A673 (cell line): ENCODE results near the gene FRAS1. TPM values are rescaled to one million over a fixed set of nuclear protein-coding genes. Genes with fewer than 3 reads are reported as not detected.

Source experiments
- BruUV-seq: library from RNA; stranded (reverse); fragments of 400-500 nt; replicated peaks from 2 replicates; lab custom pipeline; 2021; lab: Mats Ljungman, UMichigan
- CTCF ChIA-PET: fragments of 300-600 bp; sonication (Branson Sonifier 250); formaldehyde crosslinking; loops from one replicate; lab custom pipeline; 2022; ENCODE audit warnings: antibody characterized with exemption; lab: Charles Lee
- POLR2A ChIA-PET: fragments of 300-600 bp; sonication (Branson Sonifier 250); formaldehyde crosslinking; loops from one replicate; lab custom pipeline; 2022; ENCODE audit warnings: antibody characterized with exemption; ENCODE audit not compliant: low non-redundant PET; lab: Charles Lee
- DNase-seq: peaks from one replicate; pipeline ENCODE4 v3.0.0-alpha.2; 2015; ENCODE audit warnings: low spot score
- H3K27ac ChIP-seq: fragments of 200-600 bp; sonication (generic); 2 replicates; pipeline ENCODE4 v1.5.1; 2016; ENCODE audit warnings: mixed run types, low read depth, mild to moderate bottlenecking, mixed read lengths, antibody characterized with exemption, low read length; ENCODE audit not compliant: poor library complexity, severe bottlenecking
- H3K27me3 ChIP-seq: fragments of 200-600 bp; sonication (generic); replicated peaks from 2 replicates; pipeline ENCODE4 v1.6.1; 2017; ENCODE audit warnings: mixed run types, low read depth, mild to moderate bottlenecking, mixed read lengths, antibody characterized with exemption, low read length; ENCODE audit not compliant: insufficient read depth, poor library complexity
- H3K36me3 ChIP-seq: fragments of 200-600 bp; sonication (generic); 2 replicates; pipeline ENCODE4 v1.6.1; 2016; ENCODE audit warnings: mixed run types, mild to moderate bottlenecking, mixed read lengths, antibody characterized with exemption, low read length; ENCODE audit not compliant: insufficient read depth, poor library complexity, severe bottlenecking
- H3K4me1 ChIP-seq: fragments of 200-600 bp; sonication (generic); 2 replicates; pipeline ENCODE4 v1.6.1; 2017; ENCODE audit warnings: mixed run types, mild to moderate bottlenecking, mixed read lengths, antibody characterized with exemption, low read length; ENCODE audit not compliant: insufficient read depth, poor library complexity, severe bottlenecking
- H3K4me3 ChIP-seq: fragments of 200-600 bp; sonication (generic); 2 replicates; pipeline ENCODE4 v1.5.1; 2016; ENCODE audit warnings: low read depth, mixed run types, mild to moderate bottlenecking, mixed read lengths, low read length; ENCODE audit not compliant: poor library complexity, severe bottlenecking
- H3K9me3 ChIP-seq: fragments of 200-600 bp; sonication (generic); 2 replicates; pipeline ENCODE4 v1.6.1; 2016; ENCODE audit warnings: mixed run types, low read depth, mild to moderate bottlenecking, mixed read lengths, antibody characterized with exemption, low read length; ENCODE audit not compliant: poor library complexity, severe bottlenecking
- CTCF ChIP-seq: fragments of 300-800, 200-600 bp; sonication (generic); conservative IDR thresholded peaks from 2 replicates; pipeline ENCODE4 v1.5.1; 2017; ENCODE audit warnings: low read depth, mild to moderate bottlenecking, antibody characterized with exemption, low read length, moderate library complexity, mixed read lengths
- EZH2 ChIP-seq: fragments of 200-600 bp; sonication (generic); IDR thresholded peaks from 2 replicates; pipeline ENCODE4 v1.6.1; 2017; ENCODE audit warnings: borderline replicate concordance, low read depth, mild to moderate bottlenecking, mixed read lengths, antibody characterized with exemption, low read length; ENCODE audit not compliant: poor library complexity, severe bottlenecking
- intact Hi-C: fragments of 100-400 bp; cut with micrococcal nuclease; formaldehyde crosslinking; loops from one replicate; pipeline ENCODE4 v1.10.0; 2022; ENCODE audit not compliant: unreplicated experiment
- total RNA-seq: library from RNA; stranded (reverse); gene quantifications from 2 replicates; pipeline ENCODE4 v1.2.3, GENCODE V29; 2021

Gene FRAS1
- total RNA-seq, 1 experiment from 2014 or later = 0.06 TPM

DNA sequence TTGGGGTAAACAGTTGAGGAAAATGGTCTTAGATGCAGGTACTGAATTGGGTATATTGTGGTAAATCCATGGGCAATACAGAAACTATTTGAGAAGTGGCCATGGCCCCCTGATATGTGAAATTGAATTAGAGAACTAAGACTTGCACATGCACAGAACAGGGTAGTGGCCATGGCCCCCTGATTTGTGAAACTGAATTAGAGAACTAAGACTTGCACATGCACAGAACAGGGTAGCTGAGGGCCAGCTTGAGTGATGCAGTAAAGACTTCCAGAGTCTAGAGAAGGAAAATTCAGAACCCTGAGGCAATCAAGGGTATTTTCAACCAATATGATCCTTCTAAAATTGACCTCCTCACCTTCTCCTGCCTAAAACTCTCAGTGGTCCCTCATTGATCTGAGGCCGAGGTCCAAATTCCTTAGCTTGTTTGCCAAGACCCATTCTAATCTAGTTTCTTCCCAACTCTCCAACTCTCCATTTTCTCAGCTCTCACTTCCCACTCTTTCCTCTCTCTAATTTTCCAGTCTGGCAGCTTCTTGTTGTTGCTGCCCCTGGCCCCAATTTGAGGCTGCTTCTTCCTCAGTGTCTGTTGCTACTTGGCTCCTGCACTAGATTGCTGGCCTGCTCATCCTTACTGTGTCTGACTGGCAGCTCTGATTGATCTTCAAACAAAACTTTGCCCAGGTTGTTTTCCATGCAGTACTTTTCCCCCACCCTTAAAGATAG, 72.4 kb downstream of the FRAS1 start:
- H3K27me3 ChIP-seq = no peaks in the 10 kb centered on the region
- DNase-seq = no peak
- ChIA-PET POLR2A (no interaction called here), CTCF (no interaction called here)
- no peaks in the 10 kb centered on the region for H3K4me1 ChIP-seq
- TF ChIP-seq EZH2 (no peak), CTCF (no peak)
- no peaks in the 10 kb centered on the region for H3K9me3 ChIP-seq
- H3K4me3 ChIP-seq = no peak overlapping the region
- intact Hi-C loops = no loop called here
- H3K27ac ChIP-seq = no peak overlapping the region
- no peaks in the 10 kb centered on the region for H3K36me3 ChIP-seq
- BruUV-seq = no TSS peak

- TF ChIP-seq CTCF = no peak
- no peak for TF ChIP-seq EZH2
- intact Hi-C loops = no loop called here
- no TSS peak for BruUV-seq
- Histone ChIP-seq H3K27ac (no peak overlapping the region), H3K36me3 (no peaks in the 10 kb centered on the region), H3K4me3 (no peak overlapping the region), H3K27me3 (no peaks in the 10 kb centered on the region), H3K4me1 (no peaks in the 10 kb centered on the region), H3K9me3 (no peaks in the 10 kb centered on the region)
- DNase-seq = no peak
- CTCF ChIA-PET = no interaction called here
- POLR2A ChIA-PET = no interaction called here
Measured at GRCh38 chr4:78131403-78131802, 74.3 kb downstream of the FRAS1 start.

DNA sequence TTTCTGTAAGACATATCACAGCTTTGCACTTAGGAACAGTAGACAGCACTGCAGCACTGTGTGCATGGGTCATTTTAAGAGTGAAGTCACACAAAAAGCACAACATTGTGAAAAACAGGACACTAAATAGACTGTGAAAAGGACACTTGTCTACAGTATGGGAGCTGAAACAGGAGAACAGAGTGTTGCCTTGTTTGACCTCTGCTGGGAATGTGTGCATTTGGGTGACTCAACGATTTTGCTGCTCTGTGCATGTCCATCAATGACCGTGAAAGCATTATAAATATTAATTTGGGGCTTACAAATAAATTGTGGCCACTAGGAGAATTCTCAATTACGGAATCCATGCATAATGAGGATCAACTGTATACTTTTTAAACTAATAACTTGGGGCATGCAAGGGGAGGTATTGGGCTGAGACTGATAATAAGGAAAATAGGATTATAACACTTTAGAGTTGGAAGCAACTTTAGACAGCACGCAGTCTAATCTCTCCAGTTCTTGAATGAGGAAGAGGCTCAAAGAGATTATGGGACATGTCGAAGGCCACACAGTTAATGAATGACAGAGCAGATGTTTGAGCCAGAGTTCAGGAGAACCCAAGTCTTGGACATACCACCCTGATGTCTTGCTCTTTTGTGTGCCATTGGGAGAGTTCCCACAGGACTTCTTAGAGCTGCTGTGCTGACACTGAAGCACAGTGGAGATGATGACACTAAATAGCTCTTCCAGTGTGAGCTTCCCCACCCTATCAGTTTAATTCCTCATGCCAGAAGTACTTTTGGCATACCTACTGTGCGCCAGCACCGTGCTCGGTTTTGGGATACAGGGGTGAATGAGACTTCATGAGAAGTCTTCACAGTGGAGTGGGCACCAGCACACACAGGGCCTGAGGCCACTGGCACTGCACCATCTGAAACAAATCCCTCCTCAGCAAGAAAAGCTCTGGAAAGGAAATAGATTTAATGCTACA, 79.3 kb downstream of the FRAS1 start:
- intact Hi-C loops = no loop called here
- H3K9me3 ChIP-seq = no peaks in the 10 kb centered on the region
- BruUV-seq = no TSS peak
- no peaks in the 10 kb centered on the region for H3K4me1 ChIP-seq
- H3K27ac ChIP-seq = no peak overlapping the region
- ChIA-PET CTCF (no interaction called here), POLR2A (no interaction called here)
- H3K4me3 ChIP-seq = no peak overlapping the region
- TF ChIP-seq EZH2 (no peak), CTCF (no peak)
- DNase-seq = no peak
- H3K36me3 ChIP-seq = no peaks in the 10 kb centered on the region
- H3K27me3 ChIP-seq = no peaks in the 10 kb centered on the region
